ENCODE data around the gene CDKN2AIPNL. TPM values are rescaled to one million over a fixed set of nuclear protein-coding genes. Genes with fewer than 3 reads are reported as not detected.

CDKN2AIPNL gene
- total and polyA plus RNA-seq, 2 of the 8 experiments (the other 6 are each of a cell fraction or from before 2014, with no cell fraction given), result 40.0 to 56.3 TPM

DNA sequence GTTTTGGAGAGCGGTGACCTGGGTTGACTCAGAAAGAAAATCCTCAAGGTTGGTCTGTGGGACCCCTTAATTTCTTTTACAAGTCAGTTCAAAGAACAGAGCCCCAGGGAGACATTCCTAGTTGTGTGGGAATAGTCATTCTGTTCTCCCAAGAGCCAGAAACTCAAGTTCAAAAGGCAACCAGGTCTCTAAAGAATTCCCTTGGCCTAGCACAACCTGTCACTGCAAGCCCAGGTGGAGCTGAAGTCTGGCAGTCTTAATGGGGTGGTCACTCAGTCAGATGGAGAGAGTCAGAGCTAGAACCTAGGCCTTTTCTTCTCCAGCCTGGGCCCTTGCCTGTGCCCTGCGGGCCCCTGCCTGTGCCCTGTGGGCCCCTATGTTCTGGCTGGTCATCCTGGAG lies 37.5 kb upstream of the CDKN2AIPNL start:
- Histone ChIP-seq H3K9ac (replicated peaks in 1 of 4; ENCODE audit: extremely low read depth in 1 of 4, low read depth in 3 of 4, low read length in 3 of 4) (no peak overlapping the region), H3K36me3 (ENCODE audit: control insufficient read depth in 2 of 4, insufficient read depth in 4 of 4, low read length in 3 of 4) (no peaks in the 10 kb centered on the region), H3K4ac (replicated peaks; ENCODE audit: insufficient read length, low read depth, low read length) (no peak overlapping the region), H3K18ac (ENCODE audit: extremely low read depth, low read length) (no peak overlapping the region), H3K79me2 (ENCODE audit: control insufficient read depth in 1 of 2, insufficient read depth in 2 of 2, low read length in 2 of 2) (no peaks in the 10 kb centered on the region), H3K79me1 (ENCODE audit: low read depth, low read length) (no peaks in the 10 kb centered on the region), H3K4me1 (replicated peaks in 1 of 4; ENCODE audit: control insufficient read depth in 3 of 4, insufficient read depth in 4 of 4, low read length in 3 of 4) (peaks cover 0 to 7% (median 0%) of the 10 kb centered on the region in 4 experiments; a peak in 1 of 7 replicates), H4K8ac (ENCODE audit: extremely low read depth, insufficient read depth, low read length) (no peak overlapping the region), H2BK15ac (ENCODE audit: low read length) (no peak overlapping the region), H3K4me2 (ENCODE audit: insufficient read depth in 1 of 2, low read depth in 2 of 2, low read length in 2 of 2) (no peak overlapping the region), H3K27ac (ENCODE audit: low read depth, low read length) (no peak overlapping the region), H4K91ac (replicated peaks; ENCODE audit: insufficient read length, low read length) (no peak overlapping the region), H3K4me3 (ENCODE audit: extremely low read depth in 1 of 4, insufficient read depth in 2 of 4, low read depth in 3 of 4, low read length in 4 of 4) (no peak overlapping the region), H3K23me2 (ENCODE audit: low read depth, low read length) (no peaks in the 10 kb centered on the region), H2AFZ (ENCODE audit: low read length) (no peak overlapping the region), H3K9me3 (ENCODE audit: insufficient read depth in 2 of 2, low read depth in 1 of 2, low read length in 1 of 2) (no peaks in the 10 kb centered on the region), H3K14ac (ENCODE audit: insufficient read length) (no peak overlapping the region), H3K23ac (ENCODE audit: insufficient read length) (no peak overlapping the region), H3K56ac (replicated peaks; ENCODE audit: insufficient read length, low read depth, low read length) (no peak overlapping the region), H2BK20ac (ENCODE audit: low read length) (no peak overlapping the region), H4K5ac (ENCODE audit: insufficient read length, low read depth, low read length) (no peak overlapping the region), H4K20me1 (replicated peaks in 1 of 2; ENCODE audit: control insufficient read depth in 1 of 2, insufficient read depth in 2 of 2, low read length in 2 of 2) (no peaks in the 10 kb centered on the region), H2AK5ac (ENCODE audit: low read depth, low read length) (no peak overlapping the region), H3K27me3 (replicated peaks in 1 of 4; ENCODE audit: control insufficient read depth in 3 of 4, extremely low read depth in 1 of 4, insufficient read depth in 3 of 4, low read length in 3 of 4) (no peaks in the 10 kb centered on the region), H2BK5ac (ENCODE audit: low read depth, low read length) (no peak overlapping the region), H2BK120ac (replicated peaks; ENCODE audit: low read depth, low read length) (no peak overlapping the region), H2BK12ac (ENCODE audit: low read depth, low read length) (no peak overlapping the region)
- DNase-seq (ENCODE audit: low read depth in 1 of 2, low spot score in 2 of 2), result no peak
- TF ChIP-seq JUND (IDR thresholded peaks at IDR 0.05; ENCODE audit: low read length), result no peak
- no peak for TF ChIP-seq CHD2 (IDR thresholded peaks at IDR 0.05; ENCODE audit: low read length)
- FAIRE-seq, result no peak
- ChIA-PET CTCF (ENCODE audit: partially characterized antibody) (no interaction called here), POLR2A (ENCODE audit: partially characterized antibody) (interaction anchor here (1.1 to 2.9 kb wide), 5 partner anchors 10 to 55 kb away, joined by 3 to 13 read pairs (median 3); no protein-coding TSS in a partner anchor)
- 60% methylated on average over 2 of the region's 2 CpGs; no CpG with 5 or more reads in 1 of the 2 experiments for WGBS, 2 experiments (ENCODE audit: extremely low coverage in 1 of 2, insufficient coverage in 1 of 2, insufficient read length in 1 of 2, insufficient replicate concordance in 2 of 2, low coverage in 1 of 2, low lambda C conversion rate in 2 of 2, missing lambda C conversion rate in 1 of 2)
